DND-41 (cell line): ENCODE results near the gene ZDHHC20.

ENCODE experiments used
- ATAC-seq: fragments of 200-7000 bp; cut with Tn5 transposase; 3 replicates; pipeline ENCODE4 v1.9.1; 2021; ENCODE audit warnings: low read depth; ENCODE audit not compliant: insufficient read depth
- DNase-seq: peaks from one replicate; pipeline ENCODE4 v3.0.0-alpha.2; 2020
- H2AFZ ChIP-seq: 2 replicates; pipeline ENCODE4 v1.6.0; 2012; ENCODE audit warnings: low read depth, low read length
- H3K27ac ChIP-seq: 2 replicates; pipeline ENCODE4 v1.5.1; 2012; ENCODE audit warnings: low read length, inconsistent platforms
- H3K27me3 ChIP-seq: fragments of 200-600 bp; sonication (generic); 2 replicates; pipeline ENCODE4 v1.6.0; 2012; ENCODE audit warnings: low read length, mild to moderate bottlenecking, inconsistent platforms; ENCODE audit not compliant: insufficient read depth, poor library complexity
- H3K36me3 ChIP-seq: 2 replicates; pipeline ENCODE4 v1.5.1; 2012; ENCODE audit warnings: low read length, inconsistent platforms; ENCODE audit not compliant: insufficient read depth
- H3K4me1 ChIP-seq: 2 replicates; pipeline ENCODE4 v1.5.1; 2012; ENCODE audit warnings: mild to moderate bottlenecking, low read length; ENCODE audit not compliant: insufficient read depth
- H3K4me2 ChIP-seq: 2 replicates; pipeline ENCODE4 v1.6.0; 2012; ENCODE audit warnings: mild to moderate bottlenecking, moderate library complexity, low read length, inconsistent platforms; ENCODE audit not compliant: insufficient read depth
- H3K4me3 ChIP-seq, 2 experiments: fragments of 200-600 bp in 1 of 2; shearing (Covaris generic) in 1 of 2; 2 replicates each; pipeline ENCODE4 v1.5.1; 2012 to 2016; ENCODE audit warnings: inconsistent platforms in 2 of 2, low read length in 2 of 2, mild to moderate bottlenecking in 2 of 2, low read depth in 1 of 2, moderate library complexity in 1 of 2
- H3K79me2 ChIP-seq: 2 replicates; pipeline ENCODE4 v1.6.0; 2012; ENCODE audit warnings: low read length, inconsistent platforms; ENCODE audit not compliant: insufficient read depth
- H3K9ac ChIP-seq: 2 replicates; pipeline ENCODE4 v1.6.0; 2012; ENCODE audit warnings: low read depth, mild to moderate bottlenecking, inconsistent platforms, low read length, moderate library complexity
- H3K9me3 ChIP-seq: 2 replicates; pipeline ENCODE4 v1.5.1; 2012; ENCODE audit warnings: low read length, moderate library complexity, mild to moderate bottlenecking, inconsistent platforms; ENCODE audit not compliant: insufficient read depth, severe bottlenecking
- H4K20me1 ChIP-seq: 2 replicates; pipeline ENCODE4 v1.6.0; 2012; ENCODE audit warnings: low read length; ENCODE audit not compliant: insufficient read depth
- EZH2 ChIP-seq: IDR thresholded peaks from 3 replicates; pipeline ENCODE4 v1.6.1; 2012; ENCODE audit warnings: borderline replicate concordance, low read depth, mild to moderate bottlenecking, moderate library complexity, low read length, inconsistent platforms; ENCODE audit not compliant: severe bottlenecking
- TF ChIP-seq, protein P1 (sequence below): IDR thresholded peaks from 2 replicates; pipeline ENCODE4 v1.5.1; 2012; ENCODE audit warnings: borderline replicate concordance, low read length, moderate library complexity, mild to moderate bottlenecking; ENCODE audit not compliant: poor library complexity, severe bottlenecking; ENCODE audit errors: extremely low read depth

The ZDHHC20 gene

GRCh38 chr13:21364357-21364756 is 94.7 kb downstream of the ZDHHC20 start:
- Histone ChIP-seq H3K4me2 (no peak overlapping the region), H3K27me3 (no peaks in the 10 kb centered on the region), H3K4me3 (no peak overlapping the region), H3K4me1 (no peaks in the 10 kb centered on the region), H4K20me1 (no peaks in the 10 kb centered on the region), H3K36me3 (no peaks in the 10 kb centered on the region), H3K79me2 (no peaks in the 10 kb centered on the region), H2AFZ (no peak overlapping the region), H3K27ac (no peak overlapping the region), H3K9me3 (peaks cover 5% of the 10 kb centered on the region), H3K9ac (no peak overlapping the region)
- TF ChIP-seq, protein P1, sequence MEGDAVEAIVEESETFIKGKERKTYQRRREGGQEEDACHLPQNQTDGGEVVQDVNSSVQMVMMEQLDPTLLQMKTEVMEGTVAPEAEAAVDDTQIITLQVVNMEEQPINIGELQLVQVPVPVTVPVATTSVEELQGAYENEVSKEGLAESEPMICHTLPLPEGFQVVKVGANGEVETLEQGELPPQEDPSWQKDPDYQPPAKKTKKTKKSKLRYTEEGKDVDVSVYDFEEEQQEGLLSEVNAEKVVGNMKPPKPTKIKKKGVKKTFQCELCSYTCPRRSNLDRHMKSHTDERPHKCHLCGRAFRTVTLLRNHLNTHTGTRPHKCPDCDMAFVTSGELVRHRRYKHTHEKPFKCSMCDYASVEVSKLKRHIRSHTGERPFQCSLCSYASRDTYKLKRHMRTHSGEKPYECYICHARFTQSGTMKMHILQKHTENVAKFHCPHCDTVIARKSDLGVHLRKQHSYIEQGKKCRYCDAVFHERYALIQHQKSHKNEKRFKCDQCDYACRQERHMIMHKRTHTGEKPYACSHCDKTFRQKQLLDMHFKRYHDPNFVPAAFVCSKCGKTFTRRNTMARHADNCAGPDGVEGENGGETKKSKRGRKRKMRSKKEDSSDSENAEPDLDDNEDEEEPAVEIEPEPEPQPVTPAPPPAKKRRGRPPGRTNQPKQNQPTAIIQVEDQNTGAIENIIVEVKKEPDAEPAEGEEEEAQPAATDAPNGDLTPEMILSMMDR, result no peak
- TF ChIP-seq EZH2, result no peak
- DNase-seq (no peak), ATAC-seq (no peak; the same call in 2 of the 3 replicates)

- H4K20me1 ChIP-seq, result no peaks in the 10 kb centered on the region
- TF ChIP-seq, protein P1, result no peak
- no peak for TF ChIP-seq EZH2
- ATAC-seq, result no peak
These were observed 96.4 kb downstream of the ZDHHC20 start for GRCh38 chr13:21362741-21363140.

GRCh38 chr13:21361706-21362105 is 97.4 kb downstream of the ZDHHC20 start:
- no peaks in the 10 kb centered on the region for H3K27me3 ChIP-seq
- H3K79me2 ChIP-seq, result no peaks in the 10 kb centered on the region
- DNase-seq, result no peak
- H4K20me1 ChIP-seq, result no peaks in the 10 kb centered on the region
- TF ChIP-seq, protein P1, result no peak
- TF ChIP-seq EZH2, result no peak
- no peak overlapping the region for H3K4me2 ChIP-seq
- H3K4me1 ChIP-seq, result no peaks in the 10 kb centered on the region
- no peak overlapping the region for H3K9ac ChIP-seq
- no peak overlapping the region for H3K27ac ChIP-seq
- H3K4me3 ChIP-seq, result no peak overlapping the region
- no peak overlapping the region for H2AFZ ChIP-seq
- peaks cover 5% of the 10 kb centered on the region for H3K9me3 ChIP-seq
- H3K36me3 ChIP-seq, result no peaks in the 10 kb centered on the region
- no peak for ATAC-seq

More at GRCh38 chr13:21362741-21363140, 96.4 kb downstream of the ZDHHC20 start:
- no peaks in the 10 kb centered on the region for H3K27me3 ChIP-seq
- no peak overlapping the region for H3K4me3 ChIP-seq
- H3K4me2 ChIP-seq, result no peak overlapping the region
- H3K79me2 ChIP-seq, result no peaks in the 10 kb centered on the region
- H3K9me3 ChIP-seq, result peaks cover 5% of the 10 kb centered on the region
- H3K9ac ChIP-seq, result no peak overlapping the region
- no peaks in the 10 kb centered on the region for H3K36me3 ChIP-seq
- no peaks in the 10 kb centered on the region for H3K4me1 ChIP-seq
- no peak overlapping the region for H3K27ac ChIP-seq
- no peak for DNase-seq
- H2AFZ ChIP-seq, result no peak overlapping the region

DNA sequence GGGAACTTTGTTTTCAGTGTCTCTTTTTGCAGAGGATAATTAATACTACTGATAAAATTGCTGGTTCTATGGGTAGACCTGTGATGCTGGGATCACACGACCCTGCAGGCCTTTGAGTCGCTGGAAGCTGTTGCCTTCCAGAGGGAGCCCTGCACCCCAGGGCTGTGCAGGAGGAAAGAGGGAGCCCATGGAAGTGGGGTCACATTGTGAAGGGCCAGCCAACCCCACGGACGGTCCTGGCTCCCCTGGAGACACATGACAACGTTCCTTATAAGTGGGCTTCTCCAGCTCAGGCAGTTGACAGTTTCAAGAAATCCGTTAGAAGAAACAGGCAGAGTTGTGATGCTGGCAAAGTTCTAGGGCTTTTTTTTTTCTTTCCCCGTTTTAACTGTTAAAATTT is 98.0 kb downstream of the ZDHHC20 start:
- Histone ChIP-seq H3K36me3 (no peaks in the 10 kb centered on the region), H3K4me2 (no peak overlapping the region), H4K20me1 (no peaks in the 10 kb centered on the region), H3K79me2 (no peaks in the 10 kb centered on the region), H3K9me3 (peaks cover 5% of the 10 kb centered on the region), H3K27ac (no peak overlapping the region), H3K27me3 (no peaks in the 10 kb centered on the region), H2AFZ (no peak overlapping the region), H3K9ac (no peak overlapping the region), H3K4me3 (no peak overlapping the region), H3K4me1 (no peaks in the 10 kb centered on the region)
- ATAC-seq (no peak), DNase-seq (no peak)
- TF ChIP-seq, protein P1, result no peak
- TF ChIP-seq EZH2, result no peak
